ENCODE results near the gene SSBP3.

- no peak for TF ChIP-seq POLR2A (IDR thresholded peaks at IDR 0.05)
- TF ChIP-seq, protein P1, sequence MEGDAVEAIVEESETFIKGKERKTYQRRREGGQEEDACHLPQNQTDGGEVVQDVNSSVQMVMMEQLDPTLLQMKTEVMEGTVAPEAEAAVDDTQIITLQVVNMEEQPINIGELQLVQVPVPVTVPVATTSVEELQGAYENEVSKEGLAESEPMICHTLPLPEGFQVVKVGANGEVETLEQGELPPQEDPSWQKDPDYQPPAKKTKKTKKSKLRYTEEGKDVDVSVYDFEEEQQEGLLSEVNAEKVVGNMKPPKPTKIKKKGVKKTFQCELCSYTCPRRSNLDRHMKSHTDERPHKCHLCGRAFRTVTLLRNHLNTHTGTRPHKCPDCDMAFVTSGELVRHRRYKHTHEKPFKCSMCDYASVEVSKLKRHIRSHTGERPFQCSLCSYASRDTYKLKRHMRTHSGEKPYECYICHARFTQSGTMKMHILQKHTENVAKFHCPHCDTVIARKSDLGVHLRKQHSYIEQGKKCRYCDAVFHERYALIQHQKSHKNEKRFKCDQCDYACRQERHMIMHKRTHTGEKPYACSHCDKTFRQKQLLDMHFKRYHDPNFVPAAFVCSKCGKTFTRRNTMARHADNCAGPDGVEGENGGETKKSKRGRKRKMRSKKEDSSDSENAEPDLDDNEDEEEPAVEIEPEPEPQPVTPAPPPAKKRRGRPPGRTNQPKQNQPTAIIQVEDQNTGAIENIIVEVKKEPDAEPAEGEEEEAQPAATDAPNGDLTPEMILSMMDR (IDR thresholded peaks at IDR 0.05) = no peak
Measured at GRCh38 chr1:54339126-54339525, 67.1 kb downstream of the SSBP3 start.
